Measurements from ENCODE around the gene RXRB.
A peak's percentile ranks its signal among the peaks of the same experiment; 100 is the strongest.

The RXRB gene

DNA sequence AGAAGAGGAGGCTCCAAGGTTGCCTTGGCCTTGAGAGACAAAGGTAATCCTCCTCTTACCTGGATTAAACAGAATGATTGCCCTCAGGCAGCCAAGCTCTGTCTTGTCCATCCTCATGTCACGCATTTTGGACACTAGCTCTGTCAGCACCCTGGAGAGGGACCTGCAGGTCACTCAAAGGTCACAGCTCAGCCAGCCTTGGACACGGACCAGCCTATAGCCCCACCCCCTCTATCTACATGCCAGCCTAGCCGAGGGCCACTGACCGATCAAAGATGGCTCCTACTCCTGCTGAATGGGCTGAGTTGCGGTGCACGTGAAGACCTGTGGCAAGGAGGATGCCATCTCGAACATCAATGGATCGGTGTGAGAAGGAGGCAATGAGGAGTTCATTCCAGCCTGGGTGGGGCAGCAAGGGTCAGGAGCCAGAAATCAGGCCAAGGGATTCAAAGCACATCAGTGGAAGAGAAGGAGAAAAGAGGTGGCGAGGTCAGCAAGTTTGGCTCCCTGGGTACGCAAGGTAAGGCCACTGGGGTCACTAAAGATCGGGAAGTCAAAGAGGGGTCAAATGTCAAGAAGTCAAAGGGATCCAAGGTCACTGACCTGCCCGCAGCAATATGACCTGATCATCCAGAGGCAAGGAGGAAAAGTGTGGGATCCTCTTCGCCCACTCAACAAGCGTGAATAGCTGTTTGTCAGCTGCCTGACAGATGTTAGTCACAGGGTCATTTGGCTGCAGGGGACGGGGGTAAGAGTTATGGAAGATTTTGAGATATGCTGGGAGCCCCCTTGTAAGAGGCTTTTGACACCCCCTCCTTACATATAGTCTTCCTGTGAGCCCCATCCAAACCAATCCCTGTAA, 4.9 kb downstream of the RXRB start:
- no peak for DNase-seq

DNA sequence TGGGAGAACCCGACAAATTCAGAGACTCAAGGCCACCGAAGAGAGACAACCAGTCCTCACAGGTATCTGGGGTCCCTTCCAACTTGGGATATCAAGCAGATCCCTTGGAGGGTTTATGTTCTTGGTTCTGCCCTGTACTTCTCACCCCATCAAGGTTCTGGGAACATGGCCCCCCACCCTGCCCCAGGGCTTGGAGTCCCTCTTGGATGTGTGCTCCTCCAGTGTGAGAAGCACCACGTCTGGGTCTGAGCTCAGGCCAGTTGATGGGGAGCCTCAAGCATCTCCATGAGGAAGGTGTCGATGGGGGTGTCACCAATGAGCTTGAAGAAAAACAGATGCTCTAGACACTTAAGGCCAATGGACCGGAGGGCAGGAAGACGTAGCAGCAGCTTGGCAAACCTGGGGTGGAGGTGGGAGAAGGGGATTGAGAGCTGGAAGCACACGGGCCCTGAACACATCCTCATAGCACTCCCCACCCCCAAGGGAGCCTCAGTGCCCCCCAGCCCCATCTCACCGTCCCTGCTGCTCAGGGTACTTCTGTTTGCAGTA, 6.0 kb downstream of the RXRB start:
- DNase-seq: no peak

DNA sequence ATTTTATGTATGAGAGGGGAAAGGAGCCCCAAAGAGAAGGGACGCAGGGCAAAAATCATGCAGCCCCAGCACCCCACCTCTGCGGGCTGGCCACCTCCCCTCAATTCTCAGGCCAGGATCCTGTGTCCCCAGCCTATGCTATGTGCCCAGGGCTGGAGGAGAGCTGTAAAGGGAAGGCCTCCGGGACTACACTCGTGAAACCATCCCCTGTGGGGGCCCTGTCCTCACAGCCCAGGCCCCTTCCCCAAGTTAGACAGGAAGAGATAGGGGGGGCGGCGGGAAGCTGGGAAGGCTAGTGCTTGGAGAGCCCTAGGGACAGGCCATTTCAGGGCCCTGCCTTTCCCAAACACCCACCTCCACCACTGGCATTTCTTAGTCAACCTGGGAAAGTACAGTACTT, 6.8 kb downstream of the RXRB start:
- DNase-seq: no peak

DNA sequence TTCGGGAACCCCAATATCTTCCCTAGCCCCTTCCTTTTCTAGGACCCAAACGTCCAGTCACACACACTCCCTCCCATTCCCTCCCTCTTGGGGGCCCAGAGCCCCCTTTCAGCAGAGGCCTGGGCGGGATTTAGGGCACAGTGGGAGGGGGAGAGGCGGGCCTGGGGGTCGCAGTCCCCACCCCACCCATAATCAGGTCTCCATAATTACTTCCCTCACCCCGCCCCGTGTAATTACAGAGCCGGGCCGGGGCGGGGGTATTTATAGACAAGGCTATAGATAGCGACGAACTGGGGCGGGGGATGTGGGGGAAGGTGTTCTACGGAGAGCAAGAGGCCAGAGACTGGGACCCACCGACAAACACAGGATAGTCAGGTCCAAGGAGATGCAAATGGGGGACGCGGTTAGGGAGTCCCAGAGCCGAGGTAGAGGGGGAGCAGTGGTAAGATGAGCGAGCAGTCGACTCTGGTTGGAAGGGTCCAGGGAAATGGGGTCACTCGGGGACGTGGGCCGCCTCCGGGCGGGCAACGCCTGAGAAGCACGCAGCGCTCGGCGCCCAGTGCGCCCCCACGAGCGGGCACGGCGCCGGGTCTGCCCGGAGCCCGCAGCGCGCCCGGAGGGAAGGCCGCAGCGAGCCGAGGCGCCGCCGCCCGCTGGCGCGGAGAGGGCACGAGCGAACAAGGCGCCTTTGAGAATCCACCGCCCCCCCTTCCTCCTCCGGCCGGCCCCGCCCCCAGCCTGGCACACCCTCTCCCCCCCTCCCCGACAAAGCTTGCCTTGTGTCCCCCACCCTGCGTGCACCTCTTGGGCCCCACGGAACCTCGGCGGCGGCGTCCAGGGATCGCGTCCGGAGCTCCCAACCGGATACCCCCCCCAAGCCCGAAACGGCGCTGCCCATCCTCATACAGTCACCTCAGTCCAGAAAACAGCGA, 7.5 kb downstream of the RXRB start:
- peak; percentile 59 for DNase-seq

DNA sequence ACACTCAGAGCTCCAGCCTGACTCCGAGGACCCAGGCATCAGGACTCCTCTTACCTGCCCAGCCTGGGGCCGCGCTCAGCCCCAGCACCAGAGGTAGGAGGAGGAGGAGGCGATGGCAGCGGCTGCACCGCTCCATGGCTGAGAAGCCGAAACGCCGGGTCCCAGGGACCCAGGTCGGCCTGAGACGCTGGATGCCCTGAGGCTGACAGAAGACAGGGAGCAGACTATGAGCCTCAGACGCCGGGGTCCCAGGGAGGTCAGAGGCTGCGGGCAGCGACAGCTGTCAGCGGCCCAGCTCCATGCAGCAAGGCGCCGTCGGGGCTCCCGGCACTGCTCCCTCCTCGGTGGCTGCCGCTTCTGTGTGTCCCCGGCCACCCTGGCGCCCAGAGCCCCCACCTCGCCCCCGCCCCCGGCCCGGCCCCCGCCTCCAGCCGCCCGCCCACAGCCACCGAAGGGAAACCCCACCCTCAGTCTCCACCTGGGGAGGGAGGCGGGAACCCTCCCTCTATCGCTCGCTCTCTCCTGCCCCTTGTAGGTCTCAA, 8.3 kb downstream of the RXRB start, which contains the start of gene COL11A2:
Gene COL11A2 (minus strand): TSS at position 363 of the 542 bp plus-strand sequence. CDS start 227 bp downstream, at position 136.
- DNase-seq: peak; percentile 48

DNA sequence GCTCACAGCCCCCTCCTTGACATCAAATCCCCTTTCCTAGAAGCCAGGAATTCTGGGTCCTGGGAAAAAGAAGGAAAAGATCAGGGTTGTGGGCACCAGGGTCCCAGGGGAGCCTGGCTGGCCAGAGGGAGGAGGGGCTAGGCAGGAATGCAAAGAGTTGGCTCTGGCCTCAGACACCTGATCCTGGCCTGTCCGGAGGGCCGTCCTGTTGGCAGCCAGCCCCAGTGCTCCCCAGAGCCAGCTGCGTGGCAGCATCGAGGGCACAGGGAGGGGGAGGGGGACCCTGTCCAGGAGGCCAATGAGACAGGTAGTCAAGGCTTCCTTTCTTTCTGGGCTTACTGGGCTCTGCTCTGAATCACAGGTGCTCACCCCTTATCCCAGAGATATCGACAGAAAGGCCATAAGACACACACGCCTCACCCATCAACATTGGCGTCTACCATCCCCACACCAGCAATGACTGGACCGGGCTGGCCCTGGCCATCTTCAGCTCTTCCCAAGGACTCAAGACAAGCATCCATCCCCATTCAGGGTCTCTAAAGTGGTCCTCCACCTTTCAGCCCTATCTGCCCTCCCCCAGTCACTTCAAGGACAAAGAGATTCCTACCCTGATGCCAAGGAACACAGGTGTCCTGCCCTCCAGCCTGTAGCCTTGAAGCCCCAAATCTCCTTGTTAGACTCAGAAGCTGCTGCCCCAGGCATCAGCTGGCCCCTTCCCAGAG, 8.9 kb downstream of the RXRB start:
- no peak for DNase-seq

DNA sequence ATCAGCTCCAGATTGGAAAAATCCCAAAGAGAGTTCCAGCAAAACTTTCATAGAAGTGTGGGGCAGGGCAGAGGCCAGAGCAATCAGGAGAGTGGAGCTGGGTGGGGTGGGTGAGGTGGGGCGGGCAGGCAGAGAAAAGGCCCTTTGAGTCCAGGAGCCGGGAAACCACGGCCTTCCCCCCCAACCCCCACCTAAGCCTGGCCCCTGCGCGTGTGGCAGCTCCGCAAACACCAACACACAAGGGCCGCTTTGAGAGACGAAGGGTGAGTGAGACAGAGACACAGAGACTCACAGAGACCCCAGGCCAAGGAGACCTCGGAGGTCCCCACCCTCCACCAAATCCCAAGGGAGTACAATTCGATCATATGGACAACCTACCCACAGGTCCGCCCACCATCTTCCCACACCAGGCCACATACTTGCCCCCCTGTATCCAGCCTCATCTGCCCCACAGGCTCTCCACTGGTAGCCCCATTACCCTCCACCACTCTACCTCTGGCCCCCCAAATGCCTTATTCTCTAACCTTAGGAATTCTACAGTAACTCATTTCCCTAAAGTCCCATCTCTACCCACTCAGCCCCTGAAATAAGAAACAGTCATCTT, 9.9 kb downstream of the RXRB start:
- DNase-seq: no peak

DNA sequence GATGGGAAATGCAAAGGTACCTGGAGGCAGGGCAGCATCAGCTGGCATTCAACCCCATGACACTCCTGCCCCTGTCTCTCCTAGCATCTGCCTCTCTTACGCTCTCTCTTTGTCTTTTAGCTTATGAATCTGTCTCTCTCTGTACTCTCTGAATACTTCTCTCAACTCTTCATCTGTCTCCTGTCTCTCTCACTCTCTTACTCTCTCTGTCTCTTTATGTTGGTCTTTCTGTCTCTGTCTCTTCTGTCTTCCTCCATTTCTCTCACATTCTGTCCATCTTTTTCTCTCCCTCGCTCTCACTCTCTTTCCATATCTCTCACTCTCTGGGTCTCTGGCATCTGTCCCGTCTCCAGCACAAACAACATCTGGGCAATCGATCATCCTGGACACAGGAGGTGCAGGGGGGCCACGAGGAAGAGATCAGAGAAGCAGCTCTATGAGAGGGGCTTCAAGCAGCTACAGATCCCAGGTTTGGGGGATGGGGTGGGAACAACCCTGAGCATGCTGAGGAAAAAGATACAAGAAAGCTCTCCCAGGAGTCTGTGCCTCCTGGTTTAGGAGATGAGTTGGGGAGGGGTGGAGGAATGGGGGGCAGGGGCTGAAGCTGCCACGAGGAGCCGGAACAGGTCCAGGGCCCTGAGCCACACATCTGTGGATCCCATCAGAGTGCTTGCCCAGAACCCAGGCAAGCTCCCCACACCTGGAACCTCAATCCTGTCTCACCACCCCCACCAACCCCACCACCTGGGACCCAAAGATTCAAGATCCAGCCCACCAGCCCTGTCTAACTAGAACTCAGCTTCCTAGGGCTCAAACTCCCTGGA, 10.6 kb downstream of the RXRB start:
- no peak for DNase-seq

DNA sequence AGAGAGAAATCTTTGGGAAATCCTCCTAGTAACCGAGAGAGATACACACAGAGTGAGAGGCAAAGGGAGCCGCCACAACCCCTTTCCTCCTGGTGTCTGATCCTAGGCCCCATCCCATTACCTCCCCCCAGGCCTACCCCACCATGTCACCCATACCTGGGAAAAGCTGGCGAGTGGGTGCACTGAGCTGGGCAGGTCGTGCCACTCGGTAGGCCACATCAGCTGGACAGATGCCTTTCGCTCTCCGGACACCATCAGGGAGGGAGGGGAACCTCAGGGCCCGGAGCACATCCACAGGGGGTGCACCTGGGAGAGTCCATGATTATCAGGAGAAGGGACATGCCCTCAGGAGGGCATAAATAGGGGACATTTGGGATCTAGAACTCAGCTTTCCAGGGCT, 11.3 kb downstream of the RXRB start:
- DNase-seq: no peak

DNA sequence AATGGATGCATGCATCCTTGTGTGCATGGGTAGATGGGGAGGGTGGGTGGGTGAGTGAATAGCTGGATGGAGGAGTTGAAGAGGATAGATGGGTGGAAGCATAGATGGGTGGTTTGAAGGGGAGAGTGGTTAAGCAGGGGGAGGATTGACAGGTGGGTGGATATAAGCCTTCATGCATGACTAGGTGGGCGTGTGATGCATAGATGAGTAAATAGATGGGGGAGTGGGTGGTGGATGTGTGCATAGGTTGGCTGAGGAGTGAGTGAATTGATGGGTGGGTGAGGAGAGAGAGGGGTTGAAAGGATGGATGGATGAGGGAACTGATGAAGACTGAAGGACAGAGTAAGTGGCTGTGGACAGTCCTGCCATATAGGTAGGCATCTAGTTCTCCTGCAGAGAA, 12.7 kb downstream of the RXRB start:
- no peak for DNase-seq

DNA sequence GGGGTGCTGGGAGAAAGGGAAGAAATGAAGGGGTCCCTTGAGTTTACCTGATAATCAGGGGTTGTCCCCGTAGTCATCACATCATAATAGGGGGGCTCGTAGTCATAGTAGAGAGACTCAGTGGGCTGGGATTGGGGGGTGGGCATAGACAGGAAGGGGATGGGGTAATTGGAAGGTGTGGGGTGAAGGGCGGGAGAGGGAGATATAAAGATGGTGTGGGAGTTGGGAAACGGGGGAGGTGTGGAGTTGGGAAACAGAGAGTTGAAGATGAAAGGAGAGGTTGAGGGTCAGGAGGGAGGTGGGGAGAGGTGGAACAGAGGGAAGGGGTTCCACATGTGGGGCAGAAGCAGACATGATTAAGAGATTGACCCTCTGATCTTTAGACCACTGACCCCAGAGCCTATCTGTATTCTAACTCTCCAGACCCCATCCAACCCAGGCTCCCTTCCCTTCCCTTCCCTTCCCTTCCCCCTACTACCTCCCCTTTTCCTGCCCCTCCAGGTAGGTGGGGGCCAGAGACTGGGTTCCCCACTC, 14.7 kb downstream of the RXRB start:
- DNase-seq: no peak

DNA sequence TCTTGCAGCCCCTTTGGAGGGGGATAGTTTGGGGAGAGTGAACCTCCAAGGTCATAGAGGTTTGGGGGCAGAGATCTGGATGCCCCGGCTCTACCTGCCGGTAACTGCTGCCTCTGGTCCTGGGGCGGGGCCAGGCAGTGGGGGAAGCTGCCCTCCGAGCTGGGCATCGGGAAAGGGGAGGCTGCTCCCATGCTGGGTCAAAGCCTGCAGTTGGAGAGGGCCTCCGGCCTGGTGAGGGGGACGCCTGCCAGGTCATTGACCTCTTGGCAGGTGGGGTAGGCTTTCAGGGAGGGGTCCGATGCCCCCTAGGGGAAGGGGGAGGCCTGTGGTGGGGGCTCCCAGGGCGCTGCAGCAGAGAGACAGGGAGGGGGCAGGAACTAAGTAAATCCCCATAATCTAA, 15.3 kb downstream of the RXRB start:
- no peak for DNase-seq

DNA sequence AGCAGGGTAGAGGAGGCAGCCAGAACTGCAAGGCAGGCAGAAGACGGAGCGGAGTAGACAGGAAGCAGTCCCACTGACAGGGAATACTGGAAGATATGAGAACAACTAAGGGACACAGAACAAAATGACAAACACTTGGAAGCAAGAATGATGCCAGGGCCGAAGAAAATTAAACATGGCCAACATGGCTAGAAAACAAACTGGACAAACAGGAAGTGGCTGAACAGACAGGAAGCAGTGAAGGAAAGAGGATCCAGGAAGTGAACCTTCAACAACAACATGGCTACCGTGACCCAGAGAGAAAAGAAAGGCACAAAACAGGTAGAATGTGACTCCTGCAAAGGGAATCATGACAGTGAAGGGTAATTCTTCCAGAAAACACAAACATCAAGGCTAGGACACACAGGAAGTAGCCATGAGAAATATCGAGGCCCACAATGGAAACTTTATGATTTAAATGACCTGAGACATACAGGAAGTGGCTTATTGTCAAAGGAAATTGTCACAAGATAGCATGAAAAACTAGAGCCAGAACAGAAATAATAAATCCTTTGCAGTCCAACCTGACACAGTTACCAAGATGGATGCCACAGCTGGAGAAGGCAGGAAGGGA, 17.3 kb downstream of the RXRB start:
- DNase-seq: no peak

DNA sequence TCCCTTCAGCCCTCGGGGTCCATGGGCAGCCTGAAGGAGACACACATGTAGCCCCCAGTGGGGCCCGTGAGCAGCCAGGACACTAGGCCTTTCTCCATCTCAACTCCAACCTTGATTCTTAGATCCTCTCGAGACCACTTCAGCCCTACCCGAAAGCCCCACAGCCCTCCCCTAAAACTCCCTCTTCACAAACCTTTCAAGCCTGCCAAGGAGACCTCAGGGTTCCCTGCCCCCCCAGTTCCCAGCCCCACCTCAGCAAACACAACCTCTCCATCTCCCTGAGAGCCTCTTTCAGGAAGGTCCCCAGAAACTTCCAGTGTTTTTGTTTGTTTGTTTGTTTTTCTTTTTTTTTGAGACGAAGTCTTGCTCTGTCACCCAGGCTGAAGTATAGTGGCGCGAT, 19.3 kb downstream of the RXRB start:
- no peak for DNase-seq

DNA sequence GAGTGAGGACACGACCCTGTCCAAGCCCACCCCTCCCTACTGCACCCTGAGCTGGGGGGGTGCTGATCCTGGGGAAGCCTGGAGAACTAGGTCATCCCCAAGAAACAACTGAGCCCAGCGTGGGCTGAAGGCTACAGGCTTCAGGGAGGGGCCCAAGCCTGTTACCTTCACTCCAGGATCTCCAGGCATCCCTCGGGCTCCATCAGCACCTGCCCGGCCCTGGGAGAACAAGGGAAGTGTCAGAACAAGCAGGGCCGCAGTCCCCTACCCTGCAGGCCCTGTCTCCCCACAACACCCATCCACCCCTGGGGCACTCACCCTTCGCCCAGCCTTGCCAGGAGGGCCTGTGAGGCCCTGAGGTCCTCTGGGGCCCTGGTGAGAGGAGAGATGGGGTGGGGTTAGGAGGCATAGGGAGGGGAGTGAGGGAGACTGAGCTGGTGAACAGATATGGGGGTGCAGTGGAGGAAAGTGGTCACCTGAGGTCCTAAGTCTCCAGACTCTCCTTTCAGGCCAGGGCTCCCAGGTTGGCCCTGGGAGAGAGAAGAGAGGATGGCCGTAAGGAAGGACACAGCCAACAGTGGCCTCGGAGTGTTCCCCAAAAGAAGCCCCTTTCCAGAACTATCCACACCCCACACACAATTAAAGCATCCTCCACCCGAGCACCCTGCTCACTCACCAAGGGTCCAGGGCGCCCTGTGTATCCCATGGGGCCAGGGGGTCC, 21.6 kb downstream of the RXRB start:
- DNase-seq: no peak

DNA sequence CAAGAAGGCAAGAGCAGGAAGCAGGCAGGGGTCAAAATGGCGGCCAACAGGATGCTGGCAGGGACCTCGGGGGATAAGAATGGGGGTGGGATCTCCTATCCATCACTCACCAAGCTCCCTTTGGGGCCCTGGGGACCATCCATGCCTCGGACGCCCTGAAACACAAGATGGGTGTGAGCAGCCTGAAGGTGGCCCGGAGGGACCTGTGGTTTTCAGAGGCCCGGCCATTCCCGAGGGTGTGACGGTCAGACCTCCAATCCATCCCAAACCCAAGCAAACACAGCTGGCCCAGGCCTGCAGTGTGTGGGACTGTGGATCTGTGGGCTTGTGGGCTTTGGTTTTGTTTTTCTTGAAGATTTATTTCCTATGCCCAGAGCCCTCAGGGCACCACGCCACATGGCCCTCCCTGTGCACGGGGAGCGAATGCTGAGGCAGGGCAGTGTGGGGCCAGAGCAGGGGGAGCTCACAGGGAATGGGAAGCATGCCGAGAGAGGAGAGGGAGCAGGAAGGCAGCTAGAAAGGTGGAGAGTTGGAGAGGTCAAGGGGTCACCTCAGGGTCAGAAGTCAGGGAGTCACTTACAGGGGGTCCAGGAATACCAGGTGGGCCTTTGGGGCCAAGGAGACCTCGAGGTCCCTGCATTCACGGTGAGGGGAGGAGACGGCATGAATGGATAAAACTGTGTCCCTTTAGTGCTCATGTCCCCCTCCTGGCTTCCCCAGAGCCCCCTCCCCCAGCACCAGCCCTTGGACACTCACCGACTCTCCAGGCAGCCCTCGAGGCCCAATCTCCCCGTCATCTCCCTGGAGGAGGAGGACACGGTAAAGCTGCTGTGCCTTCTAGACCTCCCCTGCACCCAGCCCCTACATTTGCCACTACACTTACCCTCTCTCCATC, 22.7 kb downstream of the RXRB start:
- DNase-seq: no peak

DNA sequence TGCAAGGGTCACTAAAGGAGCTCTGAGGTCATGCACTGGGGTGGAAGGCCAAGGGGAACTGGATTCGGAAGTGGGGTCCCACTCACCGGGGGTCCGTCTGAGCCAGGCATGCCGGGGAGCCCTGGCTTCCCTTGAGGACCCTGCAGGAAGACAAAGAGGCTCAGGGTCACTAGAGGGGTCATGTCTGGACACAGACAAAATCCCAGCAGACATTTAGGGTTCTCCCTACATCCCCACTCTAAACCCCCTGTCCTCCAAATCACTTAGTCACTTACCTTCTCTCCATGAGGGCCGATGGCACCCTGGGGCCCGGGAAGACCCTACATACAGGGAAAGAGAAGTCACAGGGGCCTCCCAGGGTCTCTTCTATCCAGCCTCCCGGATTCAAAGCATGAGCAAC, 23.6 kb downstream of the RXRB start:
- no peak for DNase-seq

DNA sequence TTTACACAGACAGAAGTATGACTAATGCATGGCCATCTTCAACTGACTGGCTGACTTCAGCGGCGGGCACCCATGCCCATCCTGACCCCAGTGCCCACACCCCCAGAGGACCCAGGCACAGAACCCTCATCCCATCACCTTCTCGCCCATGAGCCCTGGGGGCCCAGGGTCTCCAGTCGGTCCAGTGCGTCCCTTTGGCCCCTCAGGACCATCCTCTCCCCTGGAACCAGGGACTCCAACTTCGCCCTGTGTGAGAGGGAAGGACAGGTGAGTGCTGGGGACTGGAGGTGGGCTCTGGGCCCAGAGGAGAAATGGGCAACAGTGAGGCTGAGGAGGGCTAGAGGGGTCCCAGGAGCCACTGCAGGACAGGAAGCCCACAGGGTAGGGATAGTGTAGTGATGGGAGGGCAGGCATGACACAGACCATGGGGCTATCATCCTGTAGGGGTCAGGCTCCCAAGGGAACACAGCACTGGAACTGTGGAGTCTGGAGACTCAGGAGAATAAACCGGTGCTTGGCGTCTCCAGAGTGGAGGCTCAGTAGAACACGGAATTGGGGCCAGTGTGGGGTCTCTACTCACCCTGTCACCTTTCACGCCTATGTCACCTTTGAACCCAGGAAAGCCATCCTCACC, 24.9 kb downstream of the RXRB start:
- DNase-seq: no peak

Measured in CD4-positive, alpha-beta T cell treated with Interleukin-6 for 4 hours (primary cell).